Stimulated activated naive B cell treated with anti-CD40 and anti-IgM and Interleukin-4, amounts not matched to agents 10 μg/mL and 1 μg/mL and 100 μg/mL, for 72 hours (primary cell): ENCODE measurements around the gene SLC16A6.

Source experiments
- ATAC-seq, 2 donors: fragments of 150-1000 bp; cut with Tn5 transposase; replicated peaks; 2 replicates each; pipeline ENCODE4 v1.10.0; 2021; ENCODE audit warnings: moderate library complexity in 1 of 2
- DNase-seq: peaks from one replicate; pipeline ENCODE4 v3.0.0; 2021
- H3K27ac Mint-ChIP-seq: one replicate; pipeline ENCODE4 v1.8.0; 2022; ENCODE audit warnings: mild to moderate bottlenecking, mixed read lengths
- H3K27me3 Mint-ChIP-seq, 2 donors: one replicate each; pipeline ENCODE4 v1.8.0; 2022; ENCODE audit warnings: mixed read lengths in 2 of 2
- H3K36me3 Mint-ChIP-seq, 2 donors: one replicate each; pipeline ENCODE4 v1.8.0; 2022; ENCODE audit warnings: mixed read lengths in 2 of 2, mild to moderate bottlenecking in 1 of 2
- H3K4me1 Mint-ChIP-seq, 2 donors: one replicate each; pipeline ENCODE4 v1.8.0; 2022; ENCODE audit warnings: mixed read lengths in 2 of 2, mild to moderate bottlenecking in 1 of 2
- H3K4me3 Mint-ChIP-seq, 2 donors: one replicate each; pipeline ENCODE4 v1.8.0; 2022; ENCODE audit warnings: mild to moderate bottlenecking in 2 of 2, mixed read lengths in 2 of 2, moderate library complexity in 1 of 2
- H3K9me3 Mint-ChIP-seq, 2 donors: one replicate each; pipeline ENCODE4 v1.8.0; 2022; ENCODE audit warnings: mixed read lengths in 2 of 2, mild to moderate bottlenecking in 1 of 2

Gene SLC16A6

GRCh38 chr17:68302666-68303065, 11.7 kb upstream of the SLC16A6 start:
- Mint-ChIP-seq H3K27ac (no peak overlapping the region), H3K9me3 (no peaks in the 10 kb centered on the region), H3K4me1 (peaks cover 0 to 5% of the 10 kb centered on the region in 2 donors), H3K4me3 (no peak overlapping the region), H3K36me3 (peaks cover 3 to 9% of the 10 kb centered on the region in 2 donors), H3K27me3 (no peaks in the 10 kb centered on the region)
- ATAC-seq (no peak), DNase-seq (no peak)

- Mint-ChIP-seq H3K4me1 (peaks cover 0 to 5% of the 10 kb centered on the region in 2 donors), H3K9me3 (no peaks in the 10 kb centered on the region), H3K27ac (no peak overlapping the region), H3K4me3 (no peak overlapping the region), H3K27me3 (no peaks in the 10 kb centered on the region), H3K36me3 (peaks cover 3% of the 10 kb centered on the region in 2 donors)
- ATAC-seq (no peak), DNase-seq (no peak)
Measured at GRCh38 chr17:68302066-68302564, 11.2 kb upstream of the SLC16A6 start.

- Mint-ChIP-seq H3K4me1 (peaks cover 3 to 5% of the 10 kb centered on the region in 2 donors), H3K4me3 (no peak overlapping the region), H3K36me3 (peaks cover 0 to 2% of the 10 kb centered on the region in 2 donors), H3K27me3 (peaks cover 0 to 3% of the 10 kb centered on the region in 2 donors), H3K9me3 (no peaks in the 10 kb centered on the region), H3K27ac (no peak overlapping the region)
- ATAC-seq (no peak), DNase-seq (no peak)
Measured at GRCh38 chr17:68301438-68301959, 10.6 kb upstream of the SLC16A6 start.

- no peak for DNase-seq
- Mint-ChIP-seq H3K27me3 (peaks cover 0 to 4% of the 10 kb centered on the region in 2 donors), H3K9me3 (no peaks in the 10 kb centered on the region), H3K4me3 (no peak overlapping the region), H3K36me3 (peaks cover 0 to 3% of the 10 kb centered on the region in 2 donors), H3K27ac (no peak overlapping the region), H3K4me1 (peaks cover 5 to 7% of the 10 kb centered on the region in 2 donors)
- ATAC-seq = no peak
Measured at GRCh38 chr17:68299817-68300216, 8.9 kb upstream of the SLC16A6 start.

- Mint-ChIP-seq H3K27me3 (peaks cover 0 to 4% of the 10 kb centered on the region in 2 donors), H3K4me1 (peaks cover 5 to 7% of the 10 kb centered on the region in 2 donors), H3K36me3 (peaks cover 0 to 3% of the 10 kb centered on the region in 2 donors), H3K4me3 (no peak overlapping the region), H3K27ac (no peak overlapping the region), H3K9me3 (no peaks in the 10 kb centered on the region)
- no peak for DNase-seq
- ATAC-seq = no peak
Measured at GRCh38 chr17:68298601-68299000, 7.7 kb upstream of the SLC16A6 start.

GRCh38 chr17:68297195-68297594, 6.3 kb upstream of the SLC16A6 start:
- Mint-ChIP-seq H3K9me3 (no peaks in the 10 kb centered on the region), H3K4me1 (peaks cover 12% of the 10 kb centered on the region in 2 donors), H3K36me3 (peaks cover 0 to 3% of the 10 kb centered on the region in 2 donors), H3K27ac (no peak overlapping the region), H3K27me3 (peaks cover 0 to 4% of the 10 kb centered on the region in 2 donors), H3K4me3 (no peak overlapping the region)
- no peak for DNase-seq
- no peak for ATAC-seq

- DNase-seq (no peak), ATAC-seq (no peak)
- Mint-ChIP-seq H3K4me1 (peaks cover 12% of the 10 kb centered on the region in 2 donors), H3K9me3 (no peaks in the 10 kb centered on the region), H3K27ac (no peak overlapping the region), H3K27me3 (peaks cover 0 to 4% of the 10 kb centered on the region in 2 donors), H3K4me3 (no peak overlapping the region), H3K36me3 (peaks cover 0 to 3% of the 10 kb centered on the region in 2 donors)
Measured at GRCh38 chr17:68296217-68297191, 5.6 kb upstream of the SLC16A6 start.

- no peak overlapping the region for H3K27ac Mint-ChIP-seq
- ATAC-seq = no peak
Measured at GRCh38 chr17:68295086-68295485, 4.2 kb upstream of the SLC16A6 start.

GRCh38 chr17:68294617-68295016, 3.7 kb upstream of the SLC16A6 start:
- no peak overlapping the region for H3K27ac Mint-ChIP-seq
- ATAC-seq (no peak), DNase-seq (no peak)
- H3K27me3 Mint-ChIP-seq = peaks cover 0 to 4% of the 10 kb centered on the region in 2 donors
- no peaks in the 10 kb centered on the region for H3K9me3 Mint-ChIP-seq
- peaks cover 19 to 25% of the 10 kb centered on the region in 2 donors for H3K4me1 Mint-ChIP-seq
- no peak overlapping the region for H3K4me3 Mint-ChIP-seq
- H3K36me3 Mint-ChIP-seq = peaks cover 2 to 3% of the 10 kb centered on the region in 2 donors

More at GRCh38 chr17:68295086-68295485, 4.2 kb upstream of the SLC16A6 start:
- peaks cover 14 to 20% of the 10 kb centered on the region in 2 donors for H3K4me1 Mint-ChIP-seq
- no peak for DNase-seq
- H3K36me3 Mint-ChIP-seq = peaks cover 2 to 3% of the 10 kb centered on the region in 2 donors
- no peak overlapping the region for H3K4me3 Mint-ChIP-seq
- peaks cover 0 to 4% of the 10 kb centered on the region in 2 donors for H3K27me3 Mint-ChIP-seq
- no peaks in the 10 kb centered on the region for H3K9me3 Mint-ChIP-seq

- H3K9me3 Mint-ChIP-seq = no peaks in the 10 kb centered on the region
- DNase-seq (no peak), ATAC-seq (no peak)
- H3K4me1 Mint-ChIP-seq = peaks cover 20 to 28% of the 10 kb centered on the region in 2 donors
- H3K27ac Mint-ChIP-seq = no peak overlapping the region
- H3K36me3 Mint-ChIP-seq = peaks cover 2 to 3% of the 10 kb centered on the region in 2 donors
- H3K4me3 Mint-ChIP-seq = no peak overlapping the region
- H3K27me3 Mint-ChIP-seq = peaks cover 0 to 4% of the 10 kb centered on the region in 2 donors
Measured at GRCh38 chr17:68294196-68294555, 3.2 kb upstream of the SLC16A6 start.

GRCh38 chr17:68293490-68294195, 2.7 kb upstream of the SLC16A6 start:
- Mint-ChIP-seq H3K27me3 (peaks cover 0 to 4% of the 10 kb centered on the region in 2 donors), H3K4me3 (no peak overlapping the region), H3K4me1 (peaks cover 24 to 34% of the 10 kb centered on the region in 2 donors), H3K36me3 (peaks cover 2 to 3% of the 10 kb centered on the region in 2 donors), H3K9me3 (no peaks in the 10 kb centered on the region), H3K27ac (no peak overlapping the region)
- DNase-seq = no peak
- ATAC-seq = no peak

GRCh38 chr17:68292689-68293040, 1.7 kb upstream of the SLC16A6 start:
- Mint-ChIP-seq H3K4me3 (peak overlapping the region; percentile 87 to 93), H3K9me3 (no peaks in the 10 kb centered on the region), H3K4me1 (peaks cover 32 to 44% of the 10 kb centered on the region in 2 donors), H3K27me3 (peaks cover 0 to 4% of the 10 kb centered on the region in 2 donors), H3K27ac (peak overlapping the region; percentile 92), H3K36me3 (peaks cover 2 to 3% of the 10 kb centered on the region in 2 donors)
- DNase-seq = no peak
- ATAC-seq = no peak

GRCh38 chr17:68291836-68292688, 1.1 kb upstream of the SLC16A6 start:
- peaks cover 35 to 46% of the 10 kb centered on the region in 2 donors for H3K4me1 Mint-ChIP-seq
- H3K27ac Mint-ChIP-seq = peak overlapping the region; percentile 92
- H3K4me3 Mint-ChIP-seq = peak overlapping the region; percentile 87 to 93
- peaks cover 0 to 4% of the 10 kb centered on the region in 2 donors for H3K27me3 Mint-ChIP-seq
- ATAC-seq (peak; percentile 75 to 81), DNase-seq (peak; percentile 88)
- no peaks in the 10 kb centered on the region for H3K9me3 Mint-ChIP-seq
- H3K36me3 Mint-ChIP-seq = peaks cover 2 to 3% of the 10 kb centered on the region in 2 donors
